ENCODE measurements around the gene BPIFB4. TPM values are rescaled to one million over a fixed set of nuclear protein-coding genes. Genes with fewer than 3 reads are reported as not detected.

The BPIFB4 gene
- total and polyA plus RNA-seq, 2 donors (not counting 3 experiments of a cell fraction or from before 2014, with no cell fraction given): not detected

- no peaks in the 10 kb centered on the region for H3K4me1 ChIP-seq (ENCODE audit: control insufficient read depth, extremely low read depth, insufficient read depth, low read length)
- no peak for TF ChIP-seq MYC (IDR thresholded peaks at IDR 0.05; ENCODE audit: low read depth, low read length)
- no peak for TF ChIP-seq POLR2A (IDR thresholded peaks at IDR 0.05; ENCODE audit: low read depth, low read length)
- TF ChIP-seq MAX (IDR thresholded peaks at IDR 0.05; ENCODE audit: insufficient read depth, insufficient read length): no peak
- no peak for TF ChIP-seq JUN (IDR thresholded peaks at IDR 0.05; ENCODE audit: borderline replicate concordance, insufficient read depth, insufficient read length, low read depth)
- no peak for TF ChIP-seq FOS (IDR thresholded peaks at IDR 0.05; ENCODE audit: borderline replicate concordance, insufficient read depth, low read length)
- TF ChIP-seq POLR2AphosphoS5 (IDR thresholded peaks at IDR 0.05; ENCODE audit: insufficient read depth, low read depth, low read length): no peak
- TF ChIP-seq CTCF (IDR thresholded peaks at IDR 0.05; ENCODE audit: extremely low read depth in 1 of 2, insufficient read depth in 1 of 2, low read depth in 1 of 2, low read length in 2 of 2): no peak
- TF ChIP-seq EZH2 (IDR thresholded peaks at IDR 0.05; ENCODE audit: borderline replicate concordance, low read depth, low read length, severe bottlenecking): no peak
- TF ChIP-seq GATA2 (IDR thresholded peaks at IDR 0.05; ENCODE audit: insufficient read depth, insufficient read length, low read depth, low read length): no peak
- intact Hi-C loops (cut with micrococcal nuclease) (no loop called here), dilution Hi-C loops (cut with MboI; ENCODE audit: extremely low pct_ligation_motif_present, low sequenced_read_pairs) (no loop called here)
- H3K27me3 ChIP-seq (ENCODE audit: control insufficient read depth in 2 of 2, insufficient read depth in 2 of 2, low read length in 2 of 2): no peaks in the 10 kb centered on the region
- no peaks in the 10 kb centered on the region for H3K79me2 ChIP-seq (ENCODE audit: control insufficient read depth, insufficient read depth, low read length)
- no peaks in the 10 kb centered on the region for H3K9me3 ChIP-seq (replicated peaks; ENCODE audit: control insufficient read depth, insufficient read depth, low read length)
- ChIA-PET POLR2A (no interaction called here), CTCF (no interaction called here)
- H2AFZ ChIP-seq (ENCODE audit: low read depth, low read length): no peak overlapping the region
- BruUV-seq (replicated peaks): no TSS peak
- no peak for DNase-seq (ENCODE audit: low read depth, low spot score)
- no peaks in the 10 kb centered on the region for H3K36me3 ChIP-seq (ENCODE audit: control insufficient read depth in 2 of 2, extremely low read depth in 1 of 2, insufficient read depth in 2 of 2, low read length in 2 of 2)
- H3K4me3 ChIP-seq (replicated peaks in 1 of 3; ENCODE audit: insufficient read depth in 1 of 3, low read depth in 1 of 3, low read length in 3 of 3): no peak overlapping the region
- no peaks in the 10 kb centered on the region for H3K9me1 ChIP-seq (replicated peaks; ENCODE audit: control insufficient read depth, extremely low read depth, insufficient read depth, low read length)
- FAIRE-seq: no peak
- H3K9ac ChIP-seq (replicated peaks; ENCODE audit: extremely low read depth, insufficient read depth, low read length): no peak overlapping the region
- no peaks in the 10 kb centered on the region for H4K20me1 ChIP-seq (replicated peaks; ENCODE audit: control insufficient read depth, extremely low read depth, insufficient read depth, low read length)
- no peak overlapping the region for H3K4me2 ChIP-seq (ENCODE audit: insufficient read depth, low read length)
- H3K27ac ChIP-seq (ENCODE audit: insufficient read depth, low read depth, low read length): no peak overlapping the region
Observed at GRCh38 chr20:33062825-33063149, 16.7 kb upstream of the BPIFB4 start.
